HFFc6 (cell line): ENCODE measurements around the gene ELFN1. TPM values are rescaled to one million over a fixed set of nuclear protein-coding genes. Genes with fewer than 3 reads are reported as not detected.

ENCODE experiments used
- DNase-seq: peaks from one replicate; pipeline ENCODE4 v3.0.0-alpha.2; 2018
- H3K27ac Mint-ChIP-seq: 2 replicates; pipeline ENCODE4 v1.8.0; 2020; ENCODE audit warnings: mild to moderate bottlenecking, mixed read lengths
- H3K27me3 Mint-ChIP-seq: 2 replicates; pipeline ENCODE4 v1.8.0; 2021; ENCODE audit warnings: mild to moderate bottlenecking, moderate library complexity, mixed read lengths; ENCODE audit not compliant: insufficient read depth
- H3K36me3 Mint-ChIP-seq: 2 replicates; pipeline ENCODE4 v1.8.0; 2021; ENCODE audit warnings: low read depth, mixed read lengths
- H3K4me1 Mint-ChIP-seq: 2 replicates; pipeline ENCODE4 v1.8.0; 2020; ENCODE audit warnings: low read depth, mixed read lengths
- H3K4me3 Mint-ChIP-seq: 2 replicates; pipeline ENCODE4 v1.8.0; 2020; ENCODE audit warnings: mild to moderate bottlenecking, moderate library complexity, mixed read lengths
- H3K9me3 Mint-ChIP-seq: 2 replicates; pipeline ENCODE4 v1.8.0; 2020; ENCODE audit warnings: mild to moderate bottlenecking, mixed read lengths
- total RNA-seq, 6 experiments: library from RNA; stranded (reverse); fragmentation: NEBNext Ultra II Directional; extraction: Animal tissue kit (Norgen Biotek cat#: 25700); gene quantifications; 2 replicates in 1 of 6; 3 replicates in 5 of 6; pipeline ENCODE4 v1.2.3, GENCODE V29; 2021
- TF ChIP-seq, protein P1 (sequence below): fragments of 200-600 bp; sonication (generic); IDR thresholded peaks from 2 replicates; pipeline ENCODE4 v1.5.0; 2021; ENCODE audit warnings: antibody characterized with exemption, mild to moderate bottlenecking

ELFN1 gene
- total RNA-seq, 6 experiments from 2014 or later = 1.5 to 4.2 (median 1.6) TPM

DNA sequence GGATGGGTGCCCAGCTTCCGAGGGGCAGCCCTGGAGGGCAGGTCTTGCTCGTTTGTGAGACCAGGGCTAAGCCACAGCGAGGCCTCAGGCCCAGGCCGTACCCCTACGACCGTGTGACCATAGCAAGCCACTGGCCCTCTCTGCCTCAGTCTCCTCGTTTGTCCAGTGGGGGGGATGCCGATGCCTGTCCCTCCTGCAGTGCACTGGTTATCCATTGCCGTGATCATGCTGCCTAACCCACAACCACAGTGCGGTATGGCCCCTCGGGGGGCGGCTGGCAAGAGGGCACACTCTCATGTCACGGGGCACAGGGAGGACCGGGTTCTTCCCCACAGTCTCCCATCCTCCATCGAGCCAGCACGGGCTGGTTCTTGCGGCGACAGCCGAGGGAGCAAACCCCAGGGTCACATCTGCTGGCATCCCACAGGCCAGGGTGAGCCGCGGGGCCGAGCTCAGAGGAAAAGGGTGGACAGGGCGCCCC is 80.5 kb downstream of the ELFN1 start:
- Mint-ChIP-seq H3K36me3 (no peaks in the 10 kb centered on the region), H3K4me3 (no peak overlapping the region), H3K4me1 (no peaks in the 10 kb centered on the region), H3K27me3 (peaks cover 19% of the 10 kb centered on the region), H3K27ac (no peak overlapping the region), H3K9me3 (no peaks in the 10 kb centered on the region)
- TF ChIP-seq, protein P1, sequence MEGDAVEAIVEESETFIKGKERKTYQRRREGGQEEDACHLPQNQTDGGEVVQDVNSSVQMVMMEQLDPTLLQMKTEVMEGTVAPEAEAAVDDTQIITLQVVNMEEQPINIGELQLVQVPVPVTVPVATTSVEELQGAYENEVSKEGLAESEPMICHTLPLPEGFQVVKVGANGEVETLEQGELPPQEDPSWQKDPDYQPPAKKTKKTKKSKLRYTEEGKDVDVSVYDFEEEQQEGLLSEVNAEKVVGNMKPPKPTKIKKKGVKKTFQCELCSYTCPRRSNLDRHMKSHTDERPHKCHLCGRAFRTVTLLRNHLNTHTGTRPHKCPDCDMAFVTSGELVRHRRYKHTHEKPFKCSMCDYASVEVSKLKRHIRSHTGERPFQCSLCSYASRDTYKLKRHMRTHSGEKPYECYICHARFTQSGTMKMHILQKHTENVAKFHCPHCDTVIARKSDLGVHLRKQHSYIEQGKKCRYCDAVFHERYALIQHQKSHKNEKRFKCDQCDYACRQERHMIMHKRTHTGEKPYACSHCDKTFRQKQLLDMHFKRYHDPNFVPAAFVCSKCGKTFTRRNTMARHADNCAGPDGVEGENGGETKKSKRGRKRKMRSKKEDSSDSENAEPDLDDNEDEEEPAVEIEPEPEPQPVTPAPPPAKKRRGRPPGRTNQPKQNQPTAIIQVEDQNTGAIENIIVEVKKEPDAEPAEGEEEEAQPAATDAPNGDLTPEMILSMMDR = no peak
- DNase-seq = no peak

DNA sequence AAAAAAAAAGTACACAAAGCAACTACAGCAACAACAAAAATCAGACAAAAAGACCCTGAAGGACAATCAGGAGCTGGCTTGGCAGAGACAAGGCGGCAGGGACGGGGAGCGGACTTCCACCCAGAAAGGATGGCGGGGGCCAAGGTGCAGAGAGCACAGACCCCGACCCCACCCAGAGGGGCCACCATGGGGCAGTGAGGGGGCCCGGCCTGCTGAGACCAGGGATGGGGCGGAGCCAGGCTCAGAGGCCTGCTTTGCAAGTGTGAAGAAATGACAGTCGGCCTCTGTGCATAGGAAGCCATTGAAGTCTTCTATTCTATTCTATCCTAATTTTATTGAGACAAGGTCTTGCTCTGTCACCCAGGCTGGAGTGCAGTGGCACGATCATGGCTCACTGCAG is 82.0 kb downstream of the ELFN1 start:
- peaks cover 21% of the 10 kb centered on the region for H3K27me3 Mint-ChIP-seq
- no peak for DNase-seq
- no peak overlapping the region for H3K27ac Mint-ChIP-seq
- H3K9me3 Mint-ChIP-seq = no peaks in the 10 kb centered on the region
- TF ChIP-seq, protein P1 = no peak
- no peak overlapping the region for H3K4me3 Mint-ChIP-seq
- H3K4me1 Mint-ChIP-seq = no peaks in the 10 kb centered on the region
- no peaks in the 10 kb centered on the region for H3K36me3 Mint-ChIP-seq

DNA sequence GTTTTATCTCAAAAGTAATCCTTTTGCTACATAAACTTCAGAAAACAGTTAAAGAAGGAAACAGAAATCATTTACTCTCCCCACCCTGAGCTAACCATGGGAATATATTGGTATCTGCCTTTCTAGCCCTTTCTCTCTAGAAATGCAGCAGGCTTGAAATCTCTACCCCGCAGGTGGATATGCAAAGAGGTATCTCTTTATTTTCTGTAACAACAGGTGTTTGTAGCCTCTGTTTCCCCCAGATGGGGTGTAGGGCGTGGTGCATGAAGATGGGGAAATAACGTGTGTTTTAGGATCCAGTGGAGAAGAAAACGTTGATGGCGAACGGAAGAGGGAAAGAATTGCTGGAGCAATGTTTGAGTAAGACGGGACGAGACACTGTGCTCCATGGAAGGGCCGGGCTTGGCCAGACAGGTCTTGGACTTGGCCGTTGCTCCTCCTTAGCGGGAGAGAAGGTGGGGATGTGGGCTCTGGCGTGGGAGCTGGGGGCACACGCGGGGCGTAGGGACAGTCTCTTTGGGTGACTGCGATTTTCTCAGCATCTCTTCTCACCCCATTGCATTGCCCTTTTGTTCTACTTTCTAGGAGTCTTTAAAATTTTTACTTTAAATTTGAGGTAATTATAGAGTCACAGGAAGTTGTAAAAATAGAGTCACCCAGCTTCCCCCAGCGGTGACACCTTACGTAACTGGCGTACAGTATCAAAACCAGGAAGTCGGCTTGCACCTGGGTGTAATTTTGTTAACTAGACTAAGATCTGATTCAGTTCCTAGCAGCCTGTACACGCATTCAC is 82.9 kb downstream of the ELFN1 start:
- Mint-ChIP-seq H3K27ac (no peak overlapping the region), H3K9me3 (no peaks in the 10 kb centered on the region), H3K27me3 (peaks cover 21% of the 10 kb centered on the region), H3K4me1 (no peaks in the 10 kb centered on the region), H3K36me3 (no peaks in the 10 kb centered on the region), H3K4me3 (no peak overlapping the region)
- no peak for DNase-seq
- TF ChIP-seq, protein P1 = no peak

DNA sequence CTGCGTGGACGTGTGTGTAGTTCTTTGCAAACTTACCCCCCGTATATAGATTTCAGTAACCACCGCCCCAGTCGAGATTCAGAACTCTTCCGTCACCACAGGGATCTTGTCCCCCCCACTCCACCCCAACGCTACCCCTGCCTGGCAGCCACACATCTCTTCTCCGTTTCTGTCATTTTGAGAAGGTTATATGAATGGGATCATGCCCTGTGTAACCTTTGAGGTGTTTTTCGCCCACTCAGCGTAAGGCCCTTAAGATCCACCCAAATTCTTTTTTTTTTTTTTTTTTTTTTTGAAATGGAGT is 83.4 kb downstream of the ELFN1 start:
- H3K4me3 Mint-ChIP-seq = no peak overlapping the region
- H3K4me1 Mint-ChIP-seq = no peaks in the 10 kb centered on the region
- no peaks in the 10 kb centered on the region for H3K9me3 Mint-ChIP-seq
- TF ChIP-seq, protein P1 = no peak
- DNase-seq = no peak
- no peak overlapping the region for H3K27ac Mint-ChIP-seq
- no peaks in the 10 kb centered on the region for H3K36me3 Mint-ChIP-seq
- H3K27me3 Mint-ChIP-seq = peaks cover 19% of the 10 kb centered on the region

DNA sequence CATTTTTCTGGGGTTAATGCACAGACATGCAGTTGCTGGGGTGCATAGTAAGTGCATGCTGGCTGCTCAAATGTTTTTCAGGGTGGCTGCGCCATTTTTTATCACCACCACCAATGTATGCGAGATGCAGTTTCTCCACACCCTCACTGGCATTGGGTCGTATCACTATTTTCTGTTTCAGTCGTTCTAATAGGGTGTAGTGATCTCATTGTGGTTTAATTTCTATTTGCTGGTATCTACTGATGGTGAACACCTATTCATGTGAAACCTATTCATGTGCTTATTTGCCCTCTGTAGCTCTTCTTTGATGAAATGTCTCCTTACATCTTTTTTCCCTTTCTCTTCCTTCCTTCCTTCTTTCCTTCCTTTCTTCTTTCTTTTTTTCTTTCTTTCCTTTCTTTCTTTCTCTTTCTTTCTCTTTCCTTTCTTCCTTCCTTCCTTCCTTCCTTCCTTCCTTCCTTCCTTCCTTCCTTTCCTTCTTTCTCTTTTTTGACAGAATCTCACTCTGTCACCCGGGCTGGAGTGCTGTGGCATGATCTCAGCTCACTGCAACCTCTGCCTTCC is 84.3 kb downstream of the ELFN1 start:
- H3K4me3 Mint-ChIP-seq = no peak overlapping the region

More for the DNA sequence above, 84.3 kb downstream of the ELFN1 start:
- peaks cover 19% of the 10 kb centered on the region for H3K27me3 Mint-ChIP-seq
- no peaks in the 10 kb centered on the region for H3K4me1 Mint-ChIP-seq
- no peaks in the 10 kb centered on the region for H3K36me3 Mint-ChIP-seq
- DNase-seq = no peak
- H3K9me3 Mint-ChIP-seq = no peaks in the 10 kb centered on the region
- TF ChIP-seq, protein P1 = no peak
- no peak overlapping the region for H3K27ac Mint-ChIP-seq
